Measurements from ENCODE around the gene RTL1. TPM values are rescaled to one million over a fixed set of nuclear protein-coding genes. Genes with fewer than 3 reads are reported as not detected.

RTL1 gene
- total and polyA plus RNA-seq, 2 experiments from 2014 or later = 0.15 TPM; not detected in 1

DNA sequence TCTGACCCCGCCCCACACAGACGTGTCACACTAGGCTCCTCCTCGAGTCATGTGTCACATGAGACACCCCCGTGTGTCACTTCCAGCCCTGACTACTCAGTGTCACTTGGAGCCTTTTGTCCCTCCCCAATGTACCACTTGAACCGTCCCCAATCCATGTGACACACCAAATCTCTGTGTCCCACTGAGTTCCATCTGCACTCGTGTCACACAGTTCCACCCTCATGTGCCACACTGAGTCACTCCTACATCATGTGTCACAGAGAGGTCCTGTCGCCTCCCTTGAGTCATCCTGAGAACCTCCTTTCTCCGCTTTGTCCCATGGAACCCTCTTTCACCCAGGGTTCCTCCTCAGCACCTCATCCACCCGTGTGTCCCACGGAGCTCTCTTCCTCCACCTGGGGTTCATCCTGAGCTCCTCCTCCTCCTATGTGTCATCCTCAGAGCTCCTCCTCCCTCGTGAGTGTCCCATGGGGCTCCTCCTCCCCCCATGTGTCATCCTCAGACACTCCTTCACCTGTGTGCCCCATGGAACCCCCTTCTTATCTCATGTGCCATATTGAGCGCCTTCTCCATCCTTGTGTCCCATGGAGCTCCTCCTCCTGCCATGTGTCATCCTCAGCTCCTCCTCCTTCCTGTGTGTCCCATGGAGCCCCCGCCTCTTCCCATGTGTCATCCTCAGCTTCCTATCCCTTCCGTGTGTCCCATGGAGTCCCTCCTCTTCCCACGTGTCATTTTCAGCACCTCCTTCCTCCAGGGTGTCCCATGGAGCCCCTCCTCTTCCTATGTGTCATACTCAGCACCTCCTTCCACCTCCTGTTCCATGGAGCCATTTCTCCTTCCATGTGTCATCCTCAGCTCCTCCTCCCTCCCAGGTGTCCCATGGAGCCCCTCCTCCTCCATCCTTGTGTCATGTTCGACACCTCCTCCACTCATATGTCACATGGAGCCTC is 32.0 kb downstream of the RTL1 start:
- Histone ChIP-seq H3K9me3 (ENCODE audit: low read depth) (no peaks in the 10 kb centered on the region), H3K4me3 (no peak overlapping the region), H3K27ac (no peak overlapping the region), H3K4me1 (ENCODE audit: low read depth) (no peaks in the 10 kb centered on the region), H3K36me3 (no peaks in the 10 kb centered on the region), H3K27me3 (no peaks in the 10 kb centered on the region)
- DNase-seq (ENCODE audit: low read depth in 1 of 2, low spot score in 1 of 2) = no peak
- TF ChIP-seq, protein P1, sequence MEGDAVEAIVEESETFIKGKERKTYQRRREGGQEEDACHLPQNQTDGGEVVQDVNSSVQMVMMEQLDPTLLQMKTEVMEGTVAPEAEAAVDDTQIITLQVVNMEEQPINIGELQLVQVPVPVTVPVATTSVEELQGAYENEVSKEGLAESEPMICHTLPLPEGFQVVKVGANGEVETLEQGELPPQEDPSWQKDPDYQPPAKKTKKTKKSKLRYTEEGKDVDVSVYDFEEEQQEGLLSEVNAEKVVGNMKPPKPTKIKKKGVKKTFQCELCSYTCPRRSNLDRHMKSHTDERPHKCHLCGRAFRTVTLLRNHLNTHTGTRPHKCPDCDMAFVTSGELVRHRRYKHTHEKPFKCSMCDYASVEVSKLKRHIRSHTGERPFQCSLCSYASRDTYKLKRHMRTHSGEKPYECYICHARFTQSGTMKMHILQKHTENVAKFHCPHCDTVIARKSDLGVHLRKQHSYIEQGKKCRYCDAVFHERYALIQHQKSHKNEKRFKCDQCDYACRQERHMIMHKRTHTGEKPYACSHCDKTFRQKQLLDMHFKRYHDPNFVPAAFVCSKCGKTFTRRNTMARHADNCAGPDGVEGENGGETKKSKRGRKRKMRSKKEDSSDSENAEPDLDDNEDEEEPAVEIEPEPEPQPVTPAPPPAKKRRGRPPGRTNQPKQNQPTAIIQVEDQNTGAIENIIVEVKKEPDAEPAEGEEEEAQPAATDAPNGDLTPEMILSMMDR (IDR thresholded peaks at IDR 0.05; ENCODE audit: low read depth, low read length) = no peak

DNA sequence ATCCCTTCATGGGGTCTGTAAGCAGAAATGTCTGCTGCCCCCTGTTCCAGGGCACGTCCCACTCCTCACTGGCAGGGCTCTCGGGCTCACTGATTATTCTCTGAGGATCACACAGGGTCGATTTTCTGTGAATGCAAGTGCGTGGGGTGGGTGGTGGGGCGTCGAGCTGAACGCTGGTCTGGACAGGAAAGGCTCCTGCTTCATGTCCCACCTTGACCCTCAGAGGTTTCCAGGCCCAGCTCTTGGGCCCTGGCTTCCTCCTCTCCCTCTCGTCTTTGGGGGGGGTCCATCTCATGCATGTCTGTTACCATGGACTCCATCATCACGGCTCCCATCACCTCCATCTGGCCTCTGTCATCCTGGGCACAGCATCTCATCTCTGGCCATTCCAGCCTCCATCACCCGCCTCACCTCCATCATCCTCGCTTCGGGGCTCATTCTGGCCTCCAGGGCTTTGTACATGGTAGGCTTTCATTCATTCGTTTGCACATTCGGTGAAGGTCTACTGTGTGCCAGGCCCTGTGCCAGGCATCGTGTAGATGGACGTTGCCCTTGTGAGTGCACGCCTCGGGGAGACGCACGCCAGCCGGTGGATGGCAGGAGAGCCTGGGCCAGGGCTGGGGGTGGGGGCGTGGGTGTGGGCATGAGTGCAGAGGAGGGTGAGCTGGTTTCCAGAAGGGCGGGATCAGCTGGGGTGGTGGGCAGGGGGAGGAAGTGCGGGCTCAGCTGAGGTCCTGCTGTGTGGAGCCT is 34.7 kb downstream of the RTL1 start:
- H3K4me1 ChIP-seq (ENCODE audit: low read depth) = no peaks in the 10 kb centered on the region
- no peak overlapping the region for H3K27ac ChIP-seq
- no peaks in the 10 kb centered on the region for H3K27me3 ChIP-seq
- no peak overlapping the region for H3K4me3 ChIP-seq
- no peaks in the 10 kb centered on the region for H3K36me3 ChIP-seq
- H3K9me3 ChIP-seq (ENCODE audit: low read depth) = no peaks in the 10 kb centered on the region
- no peak for DNase-seq (ENCODE audit: low read depth in 1 of 2, low spot score in 1 of 2)
- TF ChIP-seq, protein P1 (IDR thresholded peaks at IDR 0.05; ENCODE audit: low read depth, low read length) = no peak

DNA sequence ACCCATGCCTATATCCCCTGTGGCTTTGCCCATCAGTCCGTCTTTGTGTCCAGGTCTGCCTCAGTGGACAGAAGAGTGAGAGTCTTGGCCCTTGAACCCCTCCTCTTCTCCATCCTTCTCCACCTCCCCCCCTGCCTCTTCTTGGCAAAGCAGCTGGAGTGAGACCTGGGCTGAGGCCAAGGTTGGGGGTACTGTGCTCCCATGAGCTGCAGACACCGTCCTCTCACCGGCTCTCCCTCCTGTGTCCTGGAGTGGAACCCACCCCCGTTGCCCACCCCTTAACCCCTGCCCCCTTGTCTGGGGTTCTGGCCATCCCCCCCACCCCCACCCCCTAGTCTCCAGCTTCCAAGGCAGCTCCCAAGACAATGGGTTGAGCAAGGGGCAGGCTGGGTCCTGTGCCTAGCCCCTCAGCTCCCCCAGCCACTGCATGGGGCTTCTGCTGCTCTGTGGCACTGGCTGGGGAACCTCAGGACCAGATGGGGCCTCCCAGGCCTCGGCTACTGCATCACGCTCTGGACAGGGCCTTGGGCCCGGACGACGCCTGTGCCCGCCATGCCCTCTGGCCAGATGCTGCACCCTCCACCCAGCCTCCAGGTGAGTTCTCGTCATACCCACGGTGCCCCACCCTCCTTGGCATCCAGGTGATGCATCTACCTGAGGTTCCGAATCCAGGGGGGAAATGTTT is 35.7 kb downstream of the RTL1 start:
- TF ChIP-seq, protein P1 (IDR thresholded peaks at IDR 0.05; ENCODE audit: low read depth, low read length) = no peak
- Histone ChIP-seq H3K27me3 (no peaks in the 10 kb centered on the region), H3K4me3 (no peak overlapping the region), H3K9me3 (ENCODE audit: low read depth) (no peaks in the 10 kb centered on the region), H3K27ac (no peak overlapping the region), H3K36me3 (no peaks in the 10 kb centered on the region), H3K4me1 (ENCODE audit: low read depth) (no peaks in the 10 kb centered on the region)
- DNase-seq (ENCODE audit: low read depth in 1 of 2, low spot score in 1 of 2) = no peak

DNA sequence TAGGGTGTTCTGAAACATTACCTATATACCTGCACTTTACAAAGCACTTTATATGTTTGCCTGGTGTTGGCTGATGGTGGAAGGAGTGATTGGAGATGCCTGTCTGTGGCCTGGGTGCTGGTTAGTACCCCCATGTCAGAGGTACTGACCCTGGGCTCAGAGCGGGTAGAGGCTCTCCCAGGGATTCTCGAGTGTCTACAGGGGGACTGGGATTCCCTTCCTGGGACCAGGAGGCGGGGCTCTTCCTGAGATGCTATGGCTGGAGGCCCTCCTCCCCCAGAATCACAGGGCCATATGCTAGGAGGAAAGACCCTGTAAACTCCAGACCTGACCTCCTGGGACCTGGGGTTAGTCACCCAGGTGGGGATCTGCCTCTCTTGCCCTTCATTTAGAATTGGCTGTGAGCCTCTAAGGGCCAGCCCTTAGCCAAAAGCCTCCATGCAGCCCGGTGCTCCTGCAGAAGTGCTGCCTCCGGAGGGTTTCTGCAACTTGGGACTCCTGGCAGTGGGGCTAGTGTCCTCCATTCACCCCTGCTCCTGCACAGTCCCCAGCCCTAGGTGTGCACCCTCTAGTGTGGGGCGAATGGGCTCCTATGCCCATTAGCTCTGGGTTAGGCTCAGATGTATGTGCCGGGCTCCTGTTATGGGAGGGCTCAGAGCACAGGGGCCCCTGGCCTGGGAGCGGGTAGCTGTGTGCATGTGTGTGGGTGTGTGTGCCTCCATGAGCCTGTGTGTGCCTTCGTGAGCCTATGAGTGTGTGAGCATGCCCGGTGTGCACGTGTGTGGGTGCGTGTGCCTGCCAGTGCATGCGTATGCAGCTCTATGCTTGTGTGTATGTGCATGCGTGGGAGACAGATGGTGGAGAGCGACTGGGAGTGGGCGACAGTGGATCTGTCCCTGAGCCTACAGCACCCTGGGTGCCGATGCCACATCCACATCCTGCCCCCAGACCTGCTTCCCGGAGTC is 36.6 kb downstream of the RTL1 start:
- Histone ChIP-seq H3K4me3 (no peak overlapping the region), H3K27ac (no peak overlapping the region), H3K4me1 (ENCODE audit: low read depth) (no peaks in the 10 kb centered on the region), H3K27me3 (no peaks in the 10 kb centered on the region), H3K9me3 (ENCODE audit: low read depth) (no peaks in the 10 kb centered on the region), H3K36me3 (no peaks in the 10 kb centered on the region)
- TF ChIP-seq, protein P1 (IDR thresholded peaks at IDR 0.05; ENCODE audit: low read depth, low read length) = no peak
- DNase-seq (ENCODE audit: low read depth in 1 of 2, low spot score in 1 of 2) = no peak

Measured in cardiac muscle cell (in vitro differentiated cells and primary cell).